K562 (cell line): ENCODE data around the gene SLC25A17. TPM values are rescaled to one million over a fixed set of nuclear protein-coding genes. Genes with fewer than 3 reads are reported as not detected.

Source experiments
- ATAC-seq: fragments of 200-7000 bp; cut with Tn5 transposase; 3 replicates; pipeline ENCODE4 v1.9.1; 2020; ENCODE audit warnings: moderate library complexity
- BruUV-seq: library from RNA; stranded (reverse); fragments of 400-500 nt; replicated peaks from 2 replicates; lab custom pipeline; 2021; lab: Mats Ljungman, UMichigan
- CTCF ChIA-PET: fragments of 300-600 bp; formaldehyde crosslinking; extraction: SDS; loops from one replicate; lab custom pipeline; 2021; ENCODE audit warnings: low intra/inter-chr PET ratio; lab: Yijun Ruan, JAX
- POLR2A ChIA-PET: fragments of 300-600, 350-650 bp; sonication (Branson Sonifier 250); formaldehyde crosslinking; extraction: SDS; loops from one replicate; lab custom pipeline; 2021; ENCODE audit warnings: antibody characterized with exemption, inconsistent platforms; lab: Yijun Ruan, JAX
- DNase-seq, 4 experiments: peaks; one replicate each; pipeline versions ENCODE4 v3.0.0 to v3.0.0-alpha.2; 2011 to 2018; ENCODE audit warnings: low spot score in 3 of 4, mixed read lengths in 3 of 4; ENCODE audit errors: extremely low read depth in 1 of 4
- FAIRE-seq: peaks from 2 replicates; lab custom pipeline; 2011; peaks lifted over from hg19 to GRCh38; lab: Jason Lieb, UNC
- H2AFZ ChIP-seq: 2 replicates; pipeline ENCODE4 v1.6.0; 2011; ENCODE audit warnings: low read depth, low read length, control low read depth, inconsistent platforms
- H3K27ac ChIP-seq: fragments of 200-600 bp; 3 replicates; pipeline ENCODE4 v1.8.0; 2011; ENCODE audit warnings: low read depth, mild to moderate bottlenecking, control low read depth, inconsistent platforms, low read length, moderate library complexity, mixed read lengths; ENCODE audit errors: extremely low read depth
- H3K27me3 ChIP-seq, 2 experiments: fragments of 300-600 bp in 1 of 2; 2 replicates in 1 of 2; 3 replicates in 1 of 2; pipeline versions ENCODE4 v1.6.0 to v1.8.0; 2011; ENCODE audit warnings: inconsistent platforms in 2 of 2, low read length in 2 of 2, mild to moderate bottlenecking in 1 of 2, mixed read lengths in 1 of 2, moderate library complexity in 1 of 2; ENCODE audit not compliant: control insufficient read depth in 2 of 2, insufficient read depth in 2 of 2
- H3K36me3 ChIP-seq: fragments of 300-600 bp; 3 replicates; pipeline ENCODE4 v1.8.0; 2011; ENCODE audit warnings: mild to moderate bottlenecking, low read length, inconsistent platforms; ENCODE audit not compliant: control insufficient read depth, insufficient read depth
- H3K4me1 ChIP-seq, 2 experiments: fragments of 200-600 bp in 1 of 2; replicated peaks in 1 of 2; 2 replicates in 1 of 2; 3 replicates in 1 of 2; pipeline versions ENCODE4 v1.5.1 to v1.8.0; 2011; ENCODE audit warnings: inconsistent platforms in 2 of 2, low read length in 2 of 2, mild to moderate bottlenecking in 1 of 2, mixed read lengths in 1 of 2, moderate library complexity in 1 of 2; ENCODE audit not compliant: control insufficient read depth in 2 of 2, insufficient read depth in 2 of 2
- H3K4me2 ChIP-seq: 2 replicates; pipeline ENCODE4 v1.6.1; 2011; ENCODE audit warnings: low read length, control low read depth, inconsistent platforms, mixed read lengths; ENCODE audit not compliant: insufficient read depth
- H3K4me3 ChIP-seq: fragments of 200-600 bp; sonication (generic), shearing (Covaris generic); 2 replicates; pipeline ENCODE4 v1.5.1; 2016; ENCODE audit warnings: control low read depth, inconsistent platforms
- H3K79me2 ChIP-seq: fragments of 200-600 bp; 3 replicates; pipeline ENCODE4 v1.8.0; 2011; ENCODE audit warnings: low read length, inconsistent platforms; ENCODE audit not compliant: control insufficient read depth, insufficient read depth
- H3K9ac ChIP-seq, 2 experiments: 2 replicates each; pipeline versions ENCODE4 v1.6.0 to v1.6.1; 2011; ENCODE audit warnings: low read depth in 2 of 2, low read length in 2 of 2, control low read depth in 1 of 2, inconsistent platforms in 1 of 2, mild to moderate bottlenecking in 1 of 2, mixed read lengths in 1 of 2; ENCODE audit not compliant: insufficient read depth in 1 of 2
- H3K9me1 ChIP-seq: one replicate; pipeline ENCODE4 v1.6.0; 2011; ENCODE audit warnings: inconsistent platforms, mild to moderate bottlenecking, low read length, moderate library complexity; ENCODE audit not compliant: control insufficient read depth, insufficient read depth
- H3K9me3 ChIP-seq: replicated peaks from 2 replicates; pipeline ENCODE4 v1.5.1; 2011; ENCODE audit warnings: low read depth, low read length, inconsistent platforms; ENCODE audit not compliant: control insufficient read depth, insufficient read depth
- H4K20me1 ChIP-seq: replicated peaks from 2 replicates; pipeline ENCODE4 v1.6.1; 2011; ENCODE audit warnings: low read length, inconsistent platforms, mixed read lengths; ENCODE audit not compliant: control insufficient read depth, insufficient read depth
- CTCF ChIP-seq, 3 experiments: IDR thresholded peaks in 2 of 3; conservative IDR thresholded peaks in 1 of 3; 2 replicates each; pipeline ENCODE4 v1.5.1; 2011 to 2012; ENCODE audit warnings: low read length in 3 of 3, mild to moderate bottlenecking in 3 of 3, control low read depth in 2 of 3, improper control_type of control experiment in 1 of 3, inconsistent platforms in 1 of 3, low read depth in 1 of 3, mixed read lengths in 1 of 3, moderate library complexity in 1 of 3; ENCODE audit not compliant: insufficient read depth in 2 of 3
- NR2C1 ChIP-seq, 2 experiments: fragments of 450-650 bp; IDR thresholded peaks; 2 replicates each; pipeline ENCODE4 v1.6.1; 2017; ENCODE audit warnings: mild to moderate bottlenecking in 2 of 2, antibody characterized with exemption in 1 of 2, inconsistent platforms in 1 of 2, missing compliant biosample characterization in 1 of 2, missing genetic modification characterization in 1 of 2
- SMAD1 ChIP-seq: fragments of 150-350 bp; IDR thresholded peaks from 2 replicates; pipeline ENCODE4 v1.6.1; 2014; ENCODE audit warnings: low read length, low read depth; ENCODE audit not compliant: partially characterized antibody
- SNIP1 ChIP-seq: fragments of 450-650 bp; IDR thresholded peaks from 2 replicates; pipeline ENCODE4 v1.7.1; 2017; ENCODE audit warnings: low read depth, mild to moderate bottlenecking
- TCFL5 ChIP-seq: fragments of 250-450 bp; sonication (Bioruptor Pico); conservative IDR thresholded peaks from 2 replicates; pipeline ENCODE4 v1.6.1; 2021; ENCODE audit warnings: mild to moderate bottlenecking, moderate library complexity, matching md5 sums
- THRAP3 ChIP-seq: fragments of 450-650 bp; IDR thresholded peaks from 2 replicates; pipeline ENCODE4 v1.6.1; 2016; ENCODE audit warnings: mild to moderate bottlenecking, inconsistent platforms, borderline replicate concordance
- WGBS: fragments of 100-300 bp; shearing (Covaris generic); methylation state at CpG from one replicate; pipeline ENCODE4 v1.1.6; 2016; ENCODE audit warnings: low coverage, mixed read lengths; ENCODE audit not compliant: insufficient coverage; ENCODE audit errors: missing lambda C conversion rate; 5-methylcytosine and 5-hydroxymethylcytosine counted together
- in situ Hi-C: fragments of 300-500 bp; cut with MboI; formaldehyde crosslinking; loops from 4 replicates; pipeline ENCODE4 v1.15.0; 2018; ENCODE audit warnings: inconsistent platforms, mixed read lengths
- intact Hi-C: fragments of 100-400 bp; cut with micrococcal nuclease; formaldehyde crosslinking; loops from 2 replicates; pipeline ENCODE4 v1.14.2; 2022
- polyA plus RNA-seq, 8 experiments: library from polyadenylated mRNA; depleted of rRNA in 4 of 8; stranded (reverse) in 5 of 8; unstranded in 3 of 8; fragments of >200 nt; fragmentation: Nextera tagmentation in 2 of 8; fragmentation: Illumina TruSeq in 1 of 8; extraction: Ambion mirVana in 2 of 8; extraction: Trizol in 1 of 8; gene quantifications; 2 replicates each; pipeline versions ENCODE4 v1.2.1 to v1.2.3, GENCODE V29; 2011 to 2014; ENCODE audit warnings: inconsistent platforms in 1 of 8, missing spikeins in 1 of 8
- total RNA-seq, 7 experiments: library from RNA; depleted of rRNA in 6 of 7; stranded (reverse); fragments of >200 nt in 6 of 7; fragmentation: Illumina TruSeq in 2 of 7; extraction: Trizol in 2 of 7; gene quantifications; 2 replicates each; pipeline versions ENCODE4 v1.2.1 to v1.2.3, GENCODE V29; 2011 to 2021; ENCODE audit warnings: low replicate concordance in 1 of 7

Gene SLC25A17
- total and polyA plus RNA-seq, 9 of the 15 experiments (the other 6 are each of a cell fraction or from before 2014, with no cell fraction given): 32.6 to 136 (median 56.2) TPM

GRCh38 chr22:40792451-40792850 lies 26.7 kb downstream of the SLC25A17 start:
- no peaks in the 10 kb centered on the region for H4K20me1 ChIP-seq
- no peak overlapping the region for H3K27ac ChIP-seq
- no peaks in the 10 kb centered on the region for H3K4me1 ChIP-seq
- ChIA-PET POLR2A (no interaction called here), CTCF (no interaction called here)
- no peak overlapping the region for H2AFZ ChIP-seq
- BruUV-seq: no TSS peak
- H3K4me3 ChIP-seq: no peak overlapping the region
- no peak overlapping the region for H3K4me2 ChIP-seq
- no peak overlapping the region for H3K9ac ChIP-seq
- WGBS: 88% methylated on average over 2 of the region's 2 CpGs
- no peak for FAIRE-seq
- DNase-seq: no peak
- TF ChIP-seq SNIP1 (no peak), CTCF (IDR thresholded peaks at IDR 0.05 in 2 of 3, conservative IDR thresholded peaks at IDR 0.05 in 1 of 3; ENCODE audit: insufficient read depth in 2 of 3, low read depth in 1 of 3, low read length in 3 of 3) (no peak), THRAP3 (no peak), NR2C1 (IDR thresholded peaks at IDR 0.05) (0 out of 2 replicates have a peak, but pooled peaks have one; percentile 13), NR2C1 (tag; IDR thresholded peaks at IDR 0.05) (no peak), SMAD1 (no peak), TCFL5 (no peak)
- in situ Hi-C loops (no loop called here), intact Hi-C loops (no loop called here)
- H3K79me2 ChIP-seq: peaks cover 10% of the 10 kb centered on the region; the same call in 1 of the 3 replicates
- H3K27me3 ChIP-seq: no peaks in the 10 kb centered on the region
- ATAC-seq: no peak
- no peaks in the 10 kb centered on the region for H3K9me3 ChIP-seq
- H3K36me3 ChIP-seq: peaks cover 78% of the 10 kb centered on the region
- no peaks in the 10 kb centered on the region for H3K9me1 ChIP-seq
